A549 (cell line): Measurements from ENCODE around the gene GMIP. TPM values are rescaled to one million over a fixed set of nuclear protein-coding genes. Genes with fewer than 3 reads are reported as not detected.

Experiments used
- ATAC-seq, 2 experiments: fragments of 200-7000 bp in 1 of 2; fragments of >200 bp in 1 of 2; cut with Nextera tagmentation in 1 of 2; cut with Tn5 transposase in 1 of 2; 3 replicates each; pipeline versions ENCODE4 v1.8.0 to v1.9.1; 2018 to 2020; ENCODE audit warnings: mild to moderate bottlenecking in 1 of 2, moderate library complexity in 1 of 2
- CTCF ChIA-PET: fragments of 300-600 bp; sonication (Branson Sonifier 250); formaldehyde crosslinking; extraction: SDS; loops from one replicate; lab custom pipeline; 2021; ENCODE audit warnings: antibody characterized with exemption, inconsistent platforms; lab: Yijun Ruan, JAX
- POLR2A ChIA-PET: fragments of 350-600 bp; formaldehyde crosslinking; extraction: SDS; loops from one replicate; lab custom pipeline; 2021; ENCODE audit warnings: antibody characterized with exemption, inconsistent platforms; lab: Yijun Ruan, JAX
- DNase-seq, 2 experiments: peaks; one replicate each; pipeline versions ENCODE4 v3.0.0 to v3.0.0-alpha.2; 2011 to 2016; ENCODE audit warnings: low read depth in 1 of 2, low spot score in 1 of 2
- FAIRE-seq: peaks from 2 replicates; lab custom pipeline; 2011; peaks lifted over from hg19 to GRCh38; lab: Jason Lieb, UNC
- H3K27ac ChIP-seq, 2 experiments: fragments of >200 bp; sonication (Bioruptor Twin); formaldehyde crosslinking; 3 replicates each; pipeline ENCODE4 v1.5.1; 2016 to 2017
- H3K4me1 ChIP-seq: fragments of >200 bp; sonication (Bioruptor Twin); formaldehyde crosslinking; 3 replicates; pipeline ENCODE4 v1.6.1; 2016
- H3K4me2 ChIP-seq: fragments of >200 bp; sonication (Bioruptor Twin); formaldehyde crosslinking; 3 replicates; pipeline ENCODE4 v1.6.1; 2016
- H3K4me3 ChIP-seq: fragments of >200 bp; sonication (Bioruptor Twin); formaldehyde crosslinking; 3 replicates; pipeline ENCODE4 v1.5.1; 2016
- H3K9me3 ChIP-seq: fragments of >200 bp; sonication (Bioruptor Twin); formaldehyde crosslinking; 3 replicates; pipeline ENCODE4 v1.6.1; 2016
- ATOH8 ChIP-seq: fragments of 250-450 bp; sonication (Bioruptor Pico); IDR thresholded peaks from 2 replicates; pipeline ENCODE4 v1.5.0; 2020; ENCODE audit warnings: low read depth, mild to moderate bottlenecking, moderate library complexity
- CBX8 ChIP-seq: fragments of 200-600 bp; sonication (generic); IDR thresholded peaks from 2 replicates; pipeline ENCODE4 v1.6.1; 2016
- CHD2 ChIP-seq: fragments of 150-350 bp; IDR thresholded peaks from 2 replicates; pipeline ENCODE4 v1.6.1; 2014; ENCODE audit warnings: low read length; ENCODE audit not compliant: partially characterized antibody
- CTCF ChIP-seq: fragments of >200 bp; sonication (Bioruptor Twin); formaldehyde crosslinking; IDR thresholded peaks from 3 replicates; pipeline ENCODE4 v1.5.1; 2016
- E2F6 ChIP-seq: IDR thresholded peaks from 2 replicates; pipeline ENCODE4 v1.6.1; 2012; ENCODE audit warnings: low read depth, borderline replicate concordance
- ELK1 ChIP-seq: fragments of 150-350 bp; IDR thresholded peaks from 2 replicates; pipeline ENCODE4 v1.6.1; 2014; ENCODE audit warnings: low read depth, mild to moderate bottlenecking, low read length
- FOSL2 ChIP-seq, 2 experiments: fragments of 450-650 bp in 1 of 2; fragments of >200 bp in 1 of 2; sonication (Bioruptor Twin) in 1 of 2; formaldehyde crosslinking; IDR thresholded peaks; 2 replicates each; pipeline versions ENCODE4 v1.5.0 to v1.6.1; 2016 to 2020; ENCODE audit warnings: mild to moderate bottlenecking in 1 of 2, moderate library complexity in 1 of 2
- HEYL ChIP-seq: fragments of 250-450 bp; sonication (Bioruptor Pico); IDR thresholded peaks from 2 replicates; pipeline ENCODE4 v1.8.0; 2021; ENCODE audit warnings: mild to moderate bottlenecking, moderate library complexity
- HOXB13 ChIP-seq: fragments of 250-450 bp; sonication (Bioruptor Pico); IDR thresholded peaks from 2 replicates; pipeline ENCODE4 v1.5.0; 2020; ENCODE audit warnings: low read depth, mild to moderate bottlenecking, moderate library complexity
- HOXB5 ChIP-seq: fragments of 250-450 bp; sonication (Bioruptor Pico); IDR thresholded peaks from 2 replicates; pipeline ENCODE4 v1.5.0; 2020; ENCODE audit warnings: mild to moderate bottlenecking, moderate library complexity
- MAFK ChIP-seq: fragments of 450-650 bp; IDR thresholded peaks from 2 replicates; pipeline ENCODE4 v1.6.1; 2014; ENCODE audit not compliant: partially characterized antibody
- MAZ ChIP-seq: fragments of 150-350 bp; IDR thresholded peaks from 2 replicates; pipeline ENCODE4 v1.6.1; 2014; ENCODE audit warnings: antibody characterized with exemption, low read depth, low read length, borderline replicate concordance
- MYC ChIP-seq: IDR thresholded peaks from 2 replicates; pipeline ENCODE4 v1.6.1; 2012; ENCODE audit warnings: mild to moderate bottlenecking, inconsistent platforms, low read length, improper control_type of control experiment, borderline replicate concordance
- NR3C1 ChIP-seq: fragments of >200 bp; sonication (Bioruptor Twin); formaldehyde crosslinking; IDR thresholded peaks from 3 replicates; pipeline ENCODE4 v1.6.1; 2017
- POLR2AphosphoS2 ChIP-seq: conservative IDR thresholded peaks from 2 replicates; pipeline ENCODE4 v1.6.1; 2012; ENCODE audit warnings: low read length, improper control_type of control experiment, inconsistent platforms
- RARB ChIP-seq: fragments of 250-450 bp; sonication (Bioruptor Pico); IDR thresholded peaks from 2 replicates; pipeline ENCODE4 v1.8.0; 2021; ENCODE audit warnings: mild to moderate bottlenecking, moderate library complexity
- REST ChIP-seq: fragments of 200-600 bp; sonication (generic); IDR thresholded peaks from 2 replicates; pipeline ENCODE4 v1.6.1; 2016; ENCODE audit warnings: antibody characterized with exemption, mild to moderate bottlenecking, moderate library complexity
- RNF2 ChIP-seq: fragments of 200-600 bp; sonication (generic); IDR thresholded peaks from 2 replicates; pipeline ENCODE4 v1.6.1; 2016; ENCODE audit warnings: low read depth, mild to moderate bottlenecking, antibody characterized with exemption, moderate library complexity, borderline replicate concordance
- SMC3 ChIP-seq: fragments of >200 bp; sonication (Bioruptor Twin); formaldehyde crosslinking; IDR thresholded peaks from 3 replicates; pipeline ENCODE4 v1.6.1; 2018; ENCODE audit warnings: inconsistent platforms
- TP53 ChIP-seq: fragments of 250-450 bp; sonication (Bioruptor Pico); IDR thresholded peaks from 2 replicates; pipeline ENCODE4 v1.5.0; 2021; ENCODE audit warnings: mild to moderate bottlenecking, moderate library complexity
- ZFP36 ChIP-seq: fragments of 450-650 bp; IDR thresholded peaks from 2 replicates; pipeline ENCODE4 v1.6.1; 2014; ENCODE audit warnings: borderline replicate concordance; ENCODE audit not compliant: partially characterized antibody
- ZNF302 ChIP-seq: fragments of 250-450 bp; sonication (Bioruptor Pico); IDR thresholded peaks from 2 replicates; pipeline ENCODE4 v1.9.0; 2021; ENCODE audit warnings: inconsistent platforms, mild to moderate bottlenecking, moderate library complexity
- ZSCAN20 ChIP-seq: fragments of 250-450 bp; sonication (Bioruptor Pico); IDR thresholded peaks from 2 replicates; pipeline ENCODE4 v1.8.0; 2022; ENCODE audit warnings: mild to moderate bottlenecking, moderate library complexity
- WGBS: methylation state at CpG from one replicate; pipeline ENCODE4 v1.1.6; 2017; ENCODE audit errors: missing lambda C conversion rate; 5-methylcytosine and 5-hydroxymethylcytosine counted together
- polyA plus RNA-seq, 4 experiments: library from polyadenylated mRNA; depleted of rRNA in 3 of 4; stranded (reverse); fragments of >200 nt; fragmentation: RNase III in 1 of 4; extraction: RNeasy Plus Mini Kit Qiagen cat#74134 plus additional on column Dnase treatment in 1 of 4; gene quantifications; 2 replicates in 3 of 4; 3 replicates in 1 of 4; pipeline ENCODE4 v1.2.3, GENCODE V29; 2011 to 2017

GMIP gene
- polyA plus RNA-seq, 2 of the 4 experiments (the other 2 are of a cell fraction): 1.4 to 4.1 TPM

GRCh38 chr19:19628501-19629134, 14.8 kb downstream of the GMIP start:
- peak overlapping the region; percentile 47 to 79 for H3K27ac ChIP-seq
- 88% methylated on average over 5 of the region's 51 CpGs for WGBS

GRCh38 chr19:19627621-19628500, 15.6 kb downstream of the GMIP start, which contains the start of gene LPAR2:
Gene LPAR2, minus strand, starts transcription at chr19:19628220. Its CDS starts 945 bp downstream, at chr19:19627275.
- CTCF ChIA-PET: interaction anchor here (1.1 to 1.7 kb wide), 4 partner anchors 16 to 95 kb away, joined by 4 to 7 read pairs (median 5); partner anchors contain the start of gene GMIP
- Histone ChIP-seq H3K4me3 (peak within 1 kb of the TSS; percentile 49), H3K4me2 (peak within 1 kb of the TSS; percentile 83), H3K4me1 (no peaks in the 10 kb centered on the region), H3K9me3 (no peaks in the 10 kb centered on the region)
- 36% methylated on average over 33 of the region's 87 CpGs for WGBS
- DNase-seq (peak in 1 of 2 experiments; percentile 35), FAIRE-seq (no peak)
- POLR2A ChIA-PET: no interaction called here
- TF ChIP-seq MAFK (no peak), MAZ (no peak), HOXB13 (CRISPR knock-in tag) (no peak), HOXB5 (no peak), CHD2 (no peak), CTCF (no peak), SMC3 (no peak), ZSCAN20 (CRISPR knock-in tag) (no peak), MYC (no peak), ATOH8 (CRISPR knock-in tag) (no peak), ELK1 (no peak), ZNF302 (CRISPR knock-in tag) (no peak), REST (no peak), RNF2 (no peak), RARB (CRISPR knock-in tag) (no peak)
- TF ChIP-seq, all 56 proteins: peak for 0
- peak; percentile 42 to 70; a peak in 4 of 6 replicates for ATAC-seq
- H3K27ac ChIP-seq: peak within 1 kb of the TSS; percentile 47 to 79

More at GRCh38 chr19:19628501-19629134, 14.8 kb downstream of the GMIP start:
- Histone ChIP-seq H3K4me1 (no peaks in the 10 kb centered on the region), H3K4me2 (peak overlapping the region; percentile 83)
- TF ChIP-seq FOSL2 (IDR thresholded peaks at IDR 0.05): no peak
- no peak for TF ChIP-seq FOSL2 (CRISPR knock-in tag; IDR thresholded peaks at IDR 0.05)
- no peak for TF ChIP-seq NR3C1
- TF ChIP-seq E2F6: no peak
- no peak for TF ChIP-seq ZFP36
- TF ChIP-seq CBX8: no peak
- no peak for TF ChIP-seq POLR2AphosphoS2
- no peak for TF ChIP-seq TP53 (CRISPR knock-in tag)
- TF ChIP-seq CHD2: no peak
- no peak for TF ChIP-seq MAFK
- no peak for TF ChIP-seq HEYL (CRISPR knock-in tag)
- TF ChIP-seq, all 56 proteins: peak for 0
- peak overlapping the region; percentile 49 for H3K4me3 ChIP-seq
- CTCF ChIA-PET: interaction anchor here (1.3 kb wide), 1 partner anchor 15 kb away, joined by 7 read pairs; the partner anchor contains the start of gene GMIP
- DNase-seq: peak in 1 of 2 experiments; percentile 25
- no peaks in the 10 kb centered on the region for H3K9me3 ChIP-seq
- no peak for FAIRE-seq
- POLR2A ChIA-PET: no interaction called here
- peak in 1 of 2 experiments; percentile 45; a peak in 3 of 6 replicates for ATAC-seq
